DND-41 (cell line): ENCODE data around the gene GRB7.

ENCODE experiments used
- ATAC-seq: fragments of 200-7000 bp; cut with Tn5 transposase; 3 replicates; pipeline ENCODE4 v1.9.1; 2021; ENCODE audit warnings: low read depth; ENCODE audit not compliant: insufficient read depth
- DNase-seq: peaks from one replicate; pipeline ENCODE4 v3.0.0-alpha.2; 2020
- H2AFZ ChIP-seq: 2 replicates; pipeline ENCODE4 v1.6.0; 2012; ENCODE audit warnings: low read depth, low read length
- H3K27ac ChIP-seq: 2 replicates; pipeline ENCODE4 v1.5.1; 2012; ENCODE audit warnings: low read length, inconsistent platforms
- H3K27me3 ChIP-seq: fragments of 200-600 bp; sonication (generic); 2 replicates; pipeline ENCODE4 v1.6.0; 2012; ENCODE audit warnings: low read length, mild to moderate bottlenecking, inconsistent platforms; ENCODE audit not compliant: insufficient read depth, poor library complexity
- H3K36me3 ChIP-seq: 2 replicates; pipeline ENCODE4 v1.5.1; 2012; ENCODE audit warnings: low read length, inconsistent platforms; ENCODE audit not compliant: insufficient read depth
- H3K4me1 ChIP-seq: 2 replicates; pipeline ENCODE4 v1.5.1; 2012; ENCODE audit warnings: mild to moderate bottlenecking, low read length; ENCODE audit not compliant: insufficient read depth
- H3K4me2 ChIP-seq: 2 replicates; pipeline ENCODE4 v1.6.0; 2012; ENCODE audit warnings: mild to moderate bottlenecking, moderate library complexity, low read length, inconsistent platforms; ENCODE audit not compliant: insufficient read depth
- H3K4me3 ChIP-seq, 2 experiments: fragments of 200-600 bp in 1 of 2; shearing (Covaris generic) in 1 of 2; 2 replicates each; pipeline ENCODE4 v1.5.1; 2012 to 2016; ENCODE audit warnings: inconsistent platforms in 2 of 2, low read length in 2 of 2, mild to moderate bottlenecking in 2 of 2, low read depth in 1 of 2, moderate library complexity in 1 of 2
- H3K79me2 ChIP-seq: 2 replicates; pipeline ENCODE4 v1.6.0; 2012; ENCODE audit warnings: low read length, inconsistent platforms; ENCODE audit not compliant: insufficient read depth
- H3K9ac ChIP-seq: 2 replicates; pipeline ENCODE4 v1.6.0; 2012; ENCODE audit warnings: low read depth, mild to moderate bottlenecking, inconsistent platforms, low read length, moderate library complexity
- H3K9me3 ChIP-seq: 2 replicates; pipeline ENCODE4 v1.5.1; 2012; ENCODE audit warnings: low read length, moderate library complexity, mild to moderate bottlenecking, inconsistent platforms; ENCODE audit not compliant: insufficient read depth, severe bottlenecking
- H4K20me1 ChIP-seq: 2 replicates; pipeline ENCODE4 v1.6.0; 2012; ENCODE audit warnings: low read length; ENCODE audit not compliant: insufficient read depth
- CTCF ChIP-seq: IDR thresholded peaks from 2 replicates; pipeline ENCODE4 v1.5.1; 2012; ENCODE audit warnings: borderline replicate concordance, low read length, moderate library complexity, mild to moderate bottlenecking; ENCODE audit not compliant: poor library complexity, severe bottlenecking; ENCODE audit errors: extremely low read depth
- EZH2 ChIP-seq: IDR thresholded peaks from 3 replicates; pipeline ENCODE4 v1.6.1; 2012; ENCODE audit warnings: borderline replicate concordance, low read depth, mild to moderate bottlenecking, moderate library complexity, low read length, inconsistent platforms; ENCODE audit not compliant: severe bottlenecking

The GRB7 gene

GRCh38 chr17:39787743-39788484 is 50.2 kb downstream of the GRB7 start:
- Histone ChIP-seq H3K4me2 (no peak overlapping the region), H3K27me3 (no peaks in the 10 kb centered on the region), H3K36me3 (no peaks in the 10 kb centered on the region), H3K4me1 (no peaks in the 10 kb centered on the region), H3K27ac (no peak overlapping the region), H4K20me1 (no peaks in the 10 kb centered on the region), H3K9ac (no peak overlapping the region), H2AFZ (no peak overlapping the region), H3K9me3 (no peaks in the 10 kb centered on the region), H3K4me3 (no peak overlapping the region), H3K79me2 (no peaks in the 10 kb centered on the region)
- ATAC-seq (no peak), DNase-seq (no peak)
- TF ChIP-seq EZH2 (no peak), CTCF (no peak)

GRCh38 chr17:39791111-39791992 is 53.6 kb downstream of the GRB7 start:
- no peak for TF ChIP-seq EZH2
- H3K4me2 ChIP-seq = no peak overlapping the region
- H3K36me3 ChIP-seq = no peaks in the 10 kb centered on the region
- H3K9me3 ChIP-seq = no peaks in the 10 kb centered on the region
- H3K4me1 ChIP-seq = peaks cover 5% of the 10 kb centered on the region; the same call in 1 of the 2 replicates
- H2AFZ ChIP-seq = no peak overlapping the region
- H3K27ac ChIP-seq = no peak overlapping the region
- H3K4me3 ChIP-seq = no peak overlapping the region
- ATAC-seq = no peak
- no peaks in the 10 kb centered on the region for H4K20me1 ChIP-seq
- no peak for DNase-seq
- H3K27me3 ChIP-seq = no peaks in the 10 kb centered on the region
- H3K79me2 ChIP-seq = no peaks in the 10 kb centered on the region
- no peak overlapping the region for H3K9ac ChIP-seq

GRCh38 chr17:39792526-39793221 is 54.9 kb downstream of the GRB7 start:
- Histone ChIP-seq H2AFZ (no peak overlapping the region), H3K9me3 (no peaks in the 10 kb centered on the region), H3K27ac (no peak overlapping the region), H3K27me3 (no peaks in the 10 kb centered on the region), H4K20me1 (no peaks in the 10 kb centered on the region), H3K79me2 (no peaks in the 10 kb centered on the region), H3K9ac (no peak overlapping the region), H3K4me3 (no peak overlapping the region), H3K4me1 (peaks cover 5% of the 10 kb centered on the region; the same call in 1 of the 2 replicates), H3K36me3 (no peaks in the 10 kb centered on the region), H3K4me2 (no peak overlapping the region)
- ATAC-seq (no peak), DNase-seq (no peak)
- TF ChIP-seq CTCF = no peak
